CD14-positive monocyte (primary cell): ENCODE measurements around the gene LIFR. TPM values are rescaled to one million over a fixed set of nuclear protein-coding genes. Genes with fewer than 3 reads are reported as not detected.

Source experiments
- DNase-seq, 3 donors: peaks; one replicate each; pipeline ENCODE4 v3.0.0-alpha.2; 2011 to 2022
- H2AFZ ChIP-seq: 2 replicates; pipeline ENCODE4 v1.6.0; 2012; ENCODE audit warnings: mild to moderate bottlenecking, low read depth, low read length, inconsistent platforms; ENCODE audit not compliant: insufficient read depth, poor library complexity, severe bottlenecking
- H3K27ac ChIP-seq, 2 donors: 1 replicate in 1 of 2; 2 replicates in 1 of 2; pipeline ENCODE4 v1.5.1; 2012 to 2013; ENCODE audit warnings: low read length in 2 of 2, control low read depth in 1 of 2, inconsistent platforms in 1 of 2, low read depth in 1 of 2, mild to moderate bottlenecking in 1 of 2
- H3K27me3 ChIP-seq, 2 donors: one replicate each; pipeline versions ENCODE4 v1.6.0 to v1.6.1; 2011 to 2013; ENCODE audit warnings: low read length in 2 of 2; ENCODE audit not compliant: control insufficient read depth in 2 of 2, insufficient read depth in 2 of 2
- H3K36me3 ChIP-seq, 2 donors: replicated peaks in 1 of 2; 1 replicate in 1 of 2; 2 replicates in 1 of 2; pipeline versions ENCODE4 v1.5.1 to v1.6.1; 2012 to 2013; ENCODE audit warnings: low read length in 2 of 2, control low read depth in 1 of 2, inconsistent platforms in 1 of 2, mild to moderate bottlenecking in 1 of 2; ENCODE audit not compliant: insufficient read depth in 2 of 2, control insufficient read depth in 1 of 2
- H3K4me1 ChIP-seq, 2 donors: 1 replicate in 1 of 2; 2 replicates in 1 of 2; pipeline versions ENCODE4 v1.5.1 to v1.6.1; 2012 to 2013; ENCODE audit warnings: low read length in 2 of 2, control low read depth in 1 of 2, inconsistent platforms in 1 of 2, mild to moderate bottlenecking in 1 of 2, moderate library complexity in 1 of 2; ENCODE audit not compliant: insufficient read depth in 2 of 2, control insufficient read depth in 1 of 2
- H3K4me2 ChIP-seq: replicated peaks from 2 replicates; pipeline ENCODE3; 2012; ENCODE audit warnings: low read length, moderate library complexity, mild to moderate bottlenecking; ENCODE audit not compliant: poor library complexity, severe bottlenecking; ENCODE audit errors: extremely low read depth
- H3K4me3 ChIP-seq, 3 experiments: fragments of 200-600 bp in 1 of 3; sonication (generic) in 1 of 3; replicated peaks in 1 of 3; 1 replicate in 2 of 3; 2 replicates in 1 of 3; pipeline ENCODE4 v1.5.1; 2011 to 2013; ENCODE audit warnings: low read length in 3 of 3, mild to moderate bottlenecking in 3 of 3, control low read depth in 2 of 3, low read depth in 2 of 3, inconsistent platforms in 1 of 3, moderate library complexity in 1 of 3
- H3K79me2 ChIP-seq: 2 replicates; pipeline ENCODE4 v1.6.0; 2012; ENCODE audit warnings: mild to moderate bottlenecking, control low read depth, inconsistent platforms, low read length, moderate library complexity; ENCODE audit not compliant: insufficient read depth
- H3K9ac ChIP-seq: 2 replicates; pipeline ENCODE4 v1.6.0; 2017; ENCODE audit warnings: low read length, mild to moderate bottlenecking; ENCODE audit not compliant: insufficient read depth, poor library complexity, severe bottlenecking
- H3K9me3 ChIP-seq, 2 donors: replicated peaks in 1 of 2; 1 replicate in 1 of 2; 2 replicates in 1 of 2; pipeline versions ENCODE4 v1.5.1 to v1.6.1; 2012 to 2013; ENCODE audit warnings: low read length in 2 of 2, control low read depth in 1 of 2; ENCODE audit not compliant: control insufficient read depth in 1 of 2, insufficient read depth in 1 of 2
- H4K20me1 ChIP-seq: 2 replicates; pipeline ENCODE4 v1.6.0; 2012; ENCODE audit warnings: mild to moderate bottlenecking, low read length, control low read depth, moderate library complexity; ENCODE audit not compliant: insufficient read depth
- H3K27ac Mint-ChIP-seq, 7 donors: one replicate each; pipeline ENCODE4 v1.8.0; 2020; ENCODE audit warnings: mild to moderate bottlenecking in 7 of 7, mixed read lengths in 7 of 7, moderate library complexity in 6 of 7, inconsistent platforms in 2 of 7
- H3K27me3 Mint-ChIP-seq, 3 donors: one replicate each; pipeline ENCODE4 v1.8.0; 2021 to 2022; ENCODE audit warnings: low read depth in 3 of 3, mild to moderate bottlenecking in 3 of 3, mixed read lengths in 3 of 3, moderate library complexity in 3 of 3, inconsistent platforms in 1 of 3
- H3K36me3 Mint-ChIP-seq, 2 donors: one replicate each; pipeline ENCODE4 v1.8.0; 2020; ENCODE audit warnings: mixed read lengths in 2 of 2, inconsistent platforms in 1 of 2, mild to moderate bottlenecking in 1 of 2
- H3K4me1 Mint-ChIP-seq: one replicate; pipeline ENCODE4 v1.8.0; 2020; ENCODE audit warnings: mild to moderate bottlenecking, mixed read lengths
- H3K4me3 Mint-ChIP-seq, 2 donors: one replicate each; pipeline ENCODE4 v1.8.0; 2020; ENCODE audit warnings: mild to moderate bottlenecking in 2 of 2, mixed read lengths in 2 of 2, moderate library complexity in 1 of 2
- H3K9me3 Mint-ChIP-seq, 7 donors: one replicate each; pipeline ENCODE4 v1.8.0; 2020 to 2022; ENCODE audit warnings: mixed read lengths in 7 of 7, mild to moderate bottlenecking in 6 of 7, moderate library complexity in 6 of 7, inconsistent platforms in 2 of 7
- WGBS: methylation state at CpG from one replicate; pipeline ENCODE4 v1.1.5; 2013; ENCODE audit warnings: missing lambda C conversion rate; ENCODE audit not compliant: insufficient coverage; 5-methylcytosine and 5-hydroxymethylcytosine counted together
- intact Hi-C, 2 donors: fragments of 100-400 bp; cut with micrococcal nuclease; formaldehyde crosslinking; loops; one replicate each; pipeline versions ENCODE4 v1.15.0 to v1.15.1; 2023
- polyA plus RNA-seq, 3 donors: library from polyadenylated mRNA; depleted of rRNA in 1 of 3; unstranded in 2 of 3; stranded (reverse) in 1 of 3; fragments of 300-500 nt in 2 of 3; fragments of >200 nt in 1 of 3; fragmentation: Illumina TruSeq in 2 of 3; gene quantifications; 1 replicate in 2 of 3; 2 replicates in 1 of 3; pipeline ENCODE4 v1.2.3, GENCODE V29; 2012 to 2021
- small RNA-seq: library from RNA; depleted of rRNA; stranded (forward); fragments of <200 nt; gene quantifications from one replicate; pipeline ENCODE3, GENCODE V24; 2012; ENCODE audit warnings: low read depth; ENCODE audit not compliant: insufficient read length
- TF ChIP-seq, protein P1 (sequence below): fragments of 200-600 bp; IDR thresholded peaks from one replicate; pipeline ENCODE4 v1.8.0; 2022; ENCODE audit warnings: antibody characterized with exemption, mild to moderate bottlenecking

Gene LIFR
- polyA plus RNA-seq, 3 donors, result not detected

DNA sequence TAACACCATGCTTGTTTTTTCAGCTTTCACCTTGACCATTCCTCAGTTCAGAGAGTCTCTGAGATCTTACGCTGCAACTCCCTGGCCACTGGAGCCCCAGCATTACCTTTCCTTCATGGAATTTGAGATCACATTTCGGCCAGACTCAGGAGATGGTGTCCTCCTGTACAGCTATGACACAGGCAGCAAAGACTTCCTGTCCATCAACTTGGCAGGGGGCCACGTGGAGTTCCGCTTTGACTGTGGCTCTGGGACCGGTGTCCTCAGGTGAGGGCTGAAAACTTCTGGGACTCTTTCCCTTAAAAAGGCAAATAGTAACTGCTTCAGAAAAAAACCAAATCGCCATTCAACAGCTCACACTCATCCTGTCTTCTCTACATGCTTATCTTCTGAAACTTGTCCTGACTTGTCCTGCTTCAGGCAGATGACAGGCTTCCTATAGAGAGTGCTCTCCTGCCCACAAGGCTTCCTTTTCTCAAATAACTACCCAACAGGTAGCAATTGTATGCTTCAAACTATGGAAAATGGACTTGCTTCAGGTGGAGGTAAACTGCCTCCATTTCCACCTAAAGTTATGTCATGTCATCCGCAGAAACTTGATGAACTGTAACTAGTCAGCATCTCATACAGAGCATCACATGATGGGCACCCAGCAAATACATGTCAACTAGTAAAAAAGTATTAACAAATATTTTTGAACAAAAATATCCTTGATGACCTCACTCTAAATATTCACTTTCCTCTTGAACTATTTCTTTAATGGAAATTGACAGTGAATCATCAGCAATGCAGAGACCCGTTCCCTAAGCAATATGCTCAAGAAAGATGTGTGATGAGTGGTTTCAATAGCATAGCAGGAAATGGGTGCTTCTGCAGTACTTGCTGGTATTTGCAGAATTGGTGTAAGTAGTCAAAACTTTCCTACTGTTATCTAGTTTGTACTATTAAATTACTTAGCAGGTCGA is 129.2 kb downstream of the LIFR start:
- TF ChIP-seq, protein P1, sequence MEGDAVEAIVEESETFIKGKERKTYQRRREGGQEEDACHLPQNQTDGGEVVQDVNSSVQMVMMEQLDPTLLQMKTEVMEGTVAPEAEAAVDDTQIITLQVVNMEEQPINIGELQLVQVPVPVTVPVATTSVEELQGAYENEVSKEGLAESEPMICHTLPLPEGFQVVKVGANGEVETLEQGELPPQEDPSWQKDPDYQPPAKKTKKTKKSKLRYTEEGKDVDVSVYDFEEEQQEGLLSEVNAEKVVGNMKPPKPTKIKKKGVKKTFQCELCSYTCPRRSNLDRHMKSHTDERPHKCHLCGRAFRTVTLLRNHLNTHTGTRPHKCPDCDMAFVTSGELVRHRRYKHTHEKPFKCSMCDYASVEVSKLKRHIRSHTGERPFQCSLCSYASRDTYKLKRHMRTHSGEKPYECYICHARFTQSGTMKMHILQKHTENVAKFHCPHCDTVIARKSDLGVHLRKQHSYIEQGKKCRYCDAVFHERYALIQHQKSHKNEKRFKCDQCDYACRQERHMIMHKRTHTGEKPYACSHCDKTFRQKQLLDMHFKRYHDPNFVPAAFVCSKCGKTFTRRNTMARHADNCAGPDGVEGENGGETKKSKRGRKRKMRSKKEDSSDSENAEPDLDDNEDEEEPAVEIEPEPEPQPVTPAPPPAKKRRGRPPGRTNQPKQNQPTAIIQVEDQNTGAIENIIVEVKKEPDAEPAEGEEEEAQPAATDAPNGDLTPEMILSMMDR, result no peak
- H3K9me3 Mint-ChIP-seq, result peaks cover 0 to 2% (median 0%) of the 10 kb centered on the region in 7 donors
- H3K36me3 ChIP-seq, result no peaks in the 10 kb centered on the region
- no peak overlapping the region for H3K27ac ChIP-seq
- no peak for DNase-seq
- H3K4me3 ChIP-seq, result no peak overlapping the region
- H4K20me1 ChIP-seq, result no peaks in the 10 kb centered on the region
- no peak overlapping the region for H3K4me2 ChIP-seq
- no peaks in the 10 kb centered on the region for H3K36me3 Mint-ChIP-seq
- no peak overlapping the region for H3K9ac ChIP-seq
- no peak overlapping the region for H3K27ac Mint-ChIP-seq
- H3K4me1 Mint-ChIP-seq, result no peaks in the 10 kb centered on the region
- H3K4me3 Mint-ChIP-seq, result peak overlapping the region in 1 of 2 donors; percentile 47
- 92% methylated on average over 6 of the region's 9 CpGs for WGBS
- H3K4me1 ChIP-seq, result no peaks in the 10 kb centered on the region
- peaks cover 61 to 79% of the 10 kb centered on the region in 2 donors for H3K27me3 ChIP-seq
- no peak overlapping the region for H2AFZ ChIP-seq
- H3K27me3 Mint-ChIP-seq, result peaks cover 68 to 85% (median 74%) of the 10 kb centered on the region in 3 donors
- no peaks in the 10 kb centered on the region for H3K9me3 ChIP-seq
- H3K79me2 ChIP-seq, result no peaks in the 10 kb centered on the region
- intact Hi-C loops, result no loop called here

DNA sequence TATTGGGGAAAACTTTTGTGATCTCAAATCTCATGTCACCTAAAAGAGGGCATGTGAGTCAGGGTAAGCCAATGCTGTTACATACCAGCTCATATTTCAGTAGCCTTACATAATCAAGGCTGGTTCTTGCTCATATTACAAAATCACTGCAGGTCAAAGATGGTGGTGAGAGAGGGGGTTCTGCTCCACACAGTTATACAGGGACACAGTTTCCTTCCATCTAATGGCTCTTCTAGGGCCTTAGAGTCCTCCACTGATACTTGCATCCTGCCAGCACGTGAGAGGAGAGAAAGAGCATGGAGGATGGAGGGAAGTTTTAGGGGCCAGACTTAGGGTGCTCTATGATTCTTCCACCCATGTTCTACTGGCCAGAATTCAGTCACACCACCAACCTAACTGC is 130.0 kb downstream of the LIFR start:
- Mint-ChIP-seq H3K4me3 (peak overlapping the region in 1 of 2 donors; percentile 42), H3K4me1 (no peaks in the 10 kb centered on the region), H3K36me3 (no peaks in the 10 kb centered on the region), H3K27me3 (peaks cover 63 to 83% (median 73%) of the 10 kb centered on the region in 3 donors), H3K9me3 (peaks cover 0 to 2% (median 0%) of the 10 kb centered on the region in 7 donors), H3K27ac (no peak overlapping the region)
- H3K4me1 ChIP-seq, result no peaks in the 10 kb centered on the region
- no peak overlapping the region for H3K4me2 ChIP-seq
- no CpG with 5 or more reads among the region's 1 CpG for WGBS
- H2AFZ ChIP-seq, result no peak overlapping the region
- H3K9me3 ChIP-seq, result no peaks in the 10 kb centered on the region
- TF ChIP-seq, protein P1, result no peak
- H3K79me2 ChIP-seq, result no peaks in the 10 kb centered on the region
- intact Hi-C loops, result no loop called here
- H3K36me3 ChIP-seq, result no peaks in the 10 kb centered on the region
- no peaks in the 10 kb centered on the region for H4K20me1 ChIP-seq
- H3K27ac ChIP-seq, result no peak overlapping the region
- no peak overlapping the region for H3K9ac ChIP-seq
- H3K4me3 ChIP-seq, result no peak overlapping the region
- H3K27me3 ChIP-seq, result peaks cover 59 to 78% of the 10 kb centered on the region in 2 donors
- DNase-seq, result no peak

Small RNA genes within 50 kb of the gene (small RNA-seq; reads per million reads assigned to genes)
- gene AC091839.1, result not detected
- not detected for gene MIR3650
